ENCODE measurements around the gene LMAN1L.

The LMAN1L gene

GRCh38 chr15:74794248-74794969, 18.2 kb upstream of the LMAN1L start:
- no peak for DNase-seq (ENCODE audit: low read depth)

- no peak for DNase-seq (ENCODE audit: low read depth)
These were observed 17.7 kb upstream of the LMAN1L start for GRCh38 chr15:74794970-74795349.

- no peak for DNase-seq (ENCODE audit: low read depth)
These were observed 16.5 kb upstream of the LMAN1L start for GRCh38 chr15:74795966-74796625.

DNA sequence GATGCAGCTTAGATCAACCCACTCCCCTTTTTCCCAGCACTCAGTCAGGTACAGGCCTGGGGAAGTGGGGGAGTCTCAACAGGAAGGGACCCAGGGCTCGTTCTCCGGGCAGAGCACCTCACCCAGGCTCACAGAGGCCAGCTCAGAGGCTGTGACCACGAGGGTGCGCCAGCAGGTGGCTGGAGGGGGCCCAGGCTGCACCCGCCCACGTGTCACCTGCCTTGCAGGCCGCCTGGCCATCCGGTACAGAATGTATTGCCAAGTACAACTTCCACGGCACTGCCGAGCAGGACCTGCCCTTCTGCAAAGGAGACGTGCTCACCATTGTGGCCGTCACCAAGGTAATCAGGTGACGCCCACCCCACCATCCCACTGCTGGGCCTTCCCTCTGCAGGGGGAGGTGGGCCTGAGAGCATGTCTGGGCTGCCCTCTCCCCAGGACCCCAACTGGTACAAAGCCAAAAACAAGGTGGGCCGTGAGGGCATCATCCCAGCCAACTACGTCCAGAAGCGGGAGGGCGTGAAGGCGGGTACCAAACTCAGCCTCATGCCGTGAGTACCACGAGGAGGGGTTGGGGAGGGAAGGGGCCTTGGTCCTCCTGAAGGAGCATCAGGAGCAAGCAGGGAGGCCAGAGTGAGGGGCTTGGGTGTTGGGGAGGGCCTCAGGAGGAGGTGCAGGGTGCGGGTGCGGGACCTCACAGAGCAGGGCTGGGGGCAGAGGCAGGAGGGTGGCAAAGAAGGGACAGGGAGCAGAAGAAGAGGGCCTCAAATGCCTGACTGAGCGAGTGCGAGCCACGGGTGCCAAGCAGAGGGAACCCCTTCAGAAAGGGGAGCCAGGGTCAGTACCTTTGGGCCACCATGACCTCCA, 14.0 kb upstream of the LMAN1L start:
- DNase-seq (ENCODE audit: low read depth): no peak

DNA sequence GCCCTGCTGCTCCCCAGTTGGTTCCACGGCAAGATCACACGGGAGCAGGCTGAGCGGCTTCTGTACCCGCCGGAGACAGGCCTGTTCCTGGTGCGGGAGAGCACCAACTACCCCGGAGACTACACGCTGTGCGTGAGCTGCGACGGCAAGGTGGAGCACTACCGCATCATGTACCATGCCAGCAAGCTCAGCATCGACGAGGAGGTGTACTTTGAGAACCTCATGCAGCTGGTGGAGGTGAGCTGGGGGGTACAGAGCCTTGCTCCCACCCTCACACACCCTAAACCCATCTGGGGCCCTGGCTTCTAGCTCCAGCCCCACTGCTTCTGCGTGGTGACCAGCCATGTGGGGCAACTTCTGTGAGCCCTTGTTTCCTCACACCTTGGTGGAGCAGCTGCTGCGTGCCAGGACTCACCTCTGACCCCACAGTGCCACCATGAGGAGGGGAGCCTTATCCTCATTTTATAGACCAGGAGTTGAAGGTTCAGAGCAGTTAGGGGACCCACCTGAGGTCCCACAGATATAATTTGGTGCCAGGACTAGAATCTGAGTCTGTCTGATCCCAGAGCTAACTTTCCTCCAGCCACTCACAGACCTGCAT, 13.3 kb upstream of the LMAN1L start:
- DNase-seq (ENCODE audit: low read depth): no peak

DNA sequence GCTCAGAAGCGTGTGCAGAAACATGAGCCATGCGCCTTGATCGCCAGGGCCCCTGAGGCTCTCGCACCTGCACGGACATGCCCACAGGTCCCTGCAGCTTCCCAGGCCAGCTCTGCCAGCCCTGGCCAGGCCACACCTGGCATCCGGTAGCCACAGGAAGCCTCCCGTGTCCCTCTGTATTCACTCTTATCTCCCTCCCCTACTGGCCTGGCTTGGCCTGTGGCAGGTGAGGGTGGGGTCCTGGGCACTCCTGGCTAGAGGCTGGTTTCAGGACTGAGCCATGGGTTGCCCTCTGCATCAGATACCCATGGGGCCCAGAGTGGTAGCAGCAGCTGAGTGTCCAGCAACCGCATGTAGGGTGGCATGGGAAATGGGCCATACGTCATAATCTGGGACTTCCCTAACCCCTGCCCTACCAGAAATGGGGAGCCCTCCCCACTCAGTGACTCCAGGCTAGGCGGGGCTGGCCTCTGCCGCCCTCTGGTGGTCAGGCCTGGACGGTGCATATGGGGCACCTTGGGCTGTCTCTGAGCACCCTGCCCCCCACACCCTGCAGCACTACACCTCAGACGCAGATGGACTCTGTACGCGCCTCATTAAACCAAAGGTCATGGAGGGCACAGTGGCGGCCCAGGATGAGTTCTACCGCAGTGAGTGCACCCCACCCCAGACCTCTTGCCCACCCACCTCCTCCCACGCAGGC, 12.6 kb upstream of the LMAN1L start:
- peak; percentile 43 for DNase-seq (ENCODE audit: low read depth)

GRCh38 chr15:74800559-74801094, 12.0 kb upstream of the LMAN1L start:
- DNase-seq (ENCODE audit: low read depth): no peak

DNA sequence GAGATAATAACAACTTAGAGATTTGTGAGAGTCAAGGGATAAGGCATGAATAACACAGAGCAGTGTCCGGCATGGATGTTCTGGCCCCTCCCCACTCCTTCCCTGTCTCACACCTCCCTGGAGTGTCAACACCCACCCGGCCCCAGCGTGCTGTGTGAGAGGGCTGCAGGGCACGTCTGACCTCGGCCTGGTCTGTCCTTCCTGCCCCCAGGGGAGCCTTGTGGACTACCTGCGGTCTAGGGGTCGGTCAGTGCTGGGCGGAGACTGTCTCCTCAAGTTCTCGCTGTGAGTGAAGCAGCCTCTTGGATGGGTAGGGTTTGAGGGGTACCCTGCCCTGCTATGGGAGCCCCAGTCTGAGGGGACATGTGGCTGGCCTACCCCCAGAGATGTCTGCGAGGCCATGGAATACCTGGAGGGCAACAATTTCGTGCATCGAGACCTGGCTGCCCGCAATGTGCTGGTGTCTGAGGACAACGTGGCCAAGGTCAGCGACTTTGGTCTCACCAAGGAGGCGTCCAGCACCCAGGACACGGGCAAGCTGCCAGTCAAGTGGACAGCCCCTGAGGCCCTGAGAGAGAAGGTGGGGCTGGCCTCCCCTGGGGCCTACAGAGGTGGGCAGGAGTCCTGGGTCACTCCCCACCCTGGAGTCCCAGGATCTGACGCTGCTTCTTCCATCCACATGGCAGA, 11.2 kb upstream of the LMAN1L start:
- DNase-seq (ENCODE audit: low read depth): no peak

DNA sequence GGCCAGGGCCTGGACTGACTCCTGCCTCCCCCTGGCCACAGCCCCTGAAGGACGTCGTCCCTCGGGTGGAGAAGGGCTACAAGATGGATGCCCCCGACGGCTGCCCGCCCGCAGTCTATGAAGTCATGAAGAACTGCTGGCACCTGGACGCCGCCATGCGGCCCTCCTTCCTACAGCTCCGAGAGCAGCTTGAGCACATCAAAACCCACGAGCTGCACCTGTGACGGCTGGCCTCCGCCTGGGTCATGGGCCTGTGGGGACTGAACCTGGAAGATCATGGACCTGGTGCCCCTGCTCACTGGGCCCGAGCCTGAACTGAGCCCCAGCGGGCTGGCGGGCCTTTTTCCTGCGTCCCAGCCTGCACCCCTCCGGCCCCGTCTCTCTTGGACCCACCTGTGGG, 10.3 kb upstream of the LMAN1L start:
- no peak for DNase-seq (ENCODE audit: low read depth)

GRCh38 chr15:74802862-74803447, 9.7 kb upstream of the LMAN1L start:
- no peak for DNase-seq (ENCODE audit: low read depth)

GRCh38 chr15:74804935-74805334, 7.7 kb upstream of the LMAN1L start:
- no peak for DNase-seq (ENCODE audit: low read depth)

DNA sequence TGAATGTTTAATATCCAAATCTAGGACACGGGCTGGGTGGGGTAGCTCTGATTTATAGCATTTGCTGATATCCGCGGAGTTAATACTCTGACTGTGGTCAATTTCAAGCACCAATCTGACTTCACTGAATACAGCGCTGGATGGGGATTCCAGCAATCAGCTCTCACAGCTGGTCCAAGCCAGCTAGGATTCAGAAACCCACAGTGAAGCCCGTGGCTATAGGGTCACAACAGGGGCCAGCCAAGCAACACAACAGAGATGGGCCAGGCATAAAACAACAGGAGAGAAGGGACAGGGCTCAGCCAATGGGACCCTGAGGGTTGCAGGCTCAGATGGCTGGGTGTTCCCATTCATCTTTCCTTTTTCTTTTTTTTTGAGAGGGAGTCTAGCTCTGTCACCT, 5.4 kb upstream of the LMAN1L start:
- peak; percentile 42 for DNase-seq (ENCODE audit: low read depth)

GRCh38 chr15:74808078-74808839, 4.4 kb upstream of the LMAN1L start:
- no peak for DNase-seq (ENCODE audit: low read depth)

GRCh38 chr15:74808840-74809229, 3.8 kb upstream of the LMAN1L start:
- DNase-seq (ENCODE audit: low read depth): no peak

GRCh38 chr15:74809242-74809641, 3.4 kb upstream of the LMAN1L start:
- no peak for DNase-seq (ENCODE audit: low read depth)

DNA sequence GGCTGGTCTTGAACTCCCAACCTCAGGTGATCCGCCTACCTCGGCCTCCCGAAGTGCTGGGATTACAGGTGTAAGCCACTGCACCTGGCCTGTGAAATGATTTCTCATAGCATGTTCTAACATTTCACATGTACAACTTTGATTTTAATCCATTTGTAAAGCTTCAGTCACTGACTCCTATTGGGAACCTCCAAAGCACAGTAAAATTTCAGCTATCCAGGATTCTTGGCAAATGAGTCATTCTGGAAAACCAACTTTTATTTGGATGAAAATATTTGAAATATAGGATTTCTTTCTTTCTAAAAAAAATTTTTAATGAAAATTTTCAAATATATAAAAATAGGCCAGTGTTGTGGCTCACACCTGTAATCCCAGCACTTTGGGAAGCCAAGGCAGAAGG, 2.7 kb upstream of the LMAN1L start:
- no peak for DNase-seq (ENCODE audit: low read depth)

DNA sequence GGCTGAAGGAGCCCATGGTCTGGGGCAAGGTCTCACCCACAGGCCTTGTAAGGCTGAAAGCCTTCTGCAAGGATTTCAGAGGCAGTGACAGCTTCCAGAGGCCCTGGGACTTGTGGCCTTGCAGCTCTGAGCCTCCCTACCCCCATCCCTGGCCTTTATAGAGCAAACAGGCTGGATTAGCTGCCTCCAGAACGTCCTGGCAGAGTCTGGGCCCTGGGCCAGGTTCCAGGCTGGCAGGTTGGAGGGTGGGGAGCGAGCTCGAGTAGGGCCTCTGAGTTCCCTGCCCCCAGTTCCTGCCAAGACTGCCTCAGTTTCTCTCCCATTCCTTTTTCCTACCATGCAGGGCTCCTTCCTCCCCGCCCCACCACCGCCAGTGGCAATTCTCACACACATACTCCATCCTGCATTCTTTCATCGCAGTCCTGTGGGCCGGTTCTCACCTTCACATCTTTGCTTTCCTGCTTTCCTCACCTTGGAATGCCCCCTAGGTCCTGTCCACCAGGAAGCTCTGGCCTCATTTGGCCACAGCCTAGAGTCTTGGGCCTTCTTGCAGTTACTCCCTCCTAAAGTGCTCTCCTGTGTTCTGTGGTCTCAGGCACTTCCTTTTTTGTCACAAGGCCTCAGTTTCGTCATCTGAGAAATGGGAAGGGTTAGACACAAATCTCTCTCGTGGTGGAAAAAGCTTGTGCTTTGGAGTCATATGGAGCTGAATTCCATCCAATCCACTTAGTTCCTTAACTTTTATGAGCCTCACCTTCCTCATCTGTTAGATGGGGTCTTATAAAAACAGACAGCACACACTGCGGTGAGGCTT, 2.7 kb downstream of the LMAN1L start:
- DNase-seq (ENCODE audit: low read depth): no peak

GRCh38 chr15:74815961-74816360, 3.3 kb downstream of the LMAN1L start:
- DNase-seq (ENCODE audit: low read depth): no peak

Data from stromal cell of bone marrow (primary cell).